ENCODE data around the gene DUSP8. TPM values are rescaled to one million over a fixed set of nuclear protein-coding genes. Genes with fewer than 3 reads are reported as not detected.
"Not testable (repeated sequence)": the region's sequence is repeated elsewhere in the genome, so short reads cannot be mapped to it uniquely, and the experiment has no call there.

The DUSP8 gene
- total and polyA plus RNA-seq, 11 donors, result 9.8 to 29.9 (median 16.5) TPM

DNA sequence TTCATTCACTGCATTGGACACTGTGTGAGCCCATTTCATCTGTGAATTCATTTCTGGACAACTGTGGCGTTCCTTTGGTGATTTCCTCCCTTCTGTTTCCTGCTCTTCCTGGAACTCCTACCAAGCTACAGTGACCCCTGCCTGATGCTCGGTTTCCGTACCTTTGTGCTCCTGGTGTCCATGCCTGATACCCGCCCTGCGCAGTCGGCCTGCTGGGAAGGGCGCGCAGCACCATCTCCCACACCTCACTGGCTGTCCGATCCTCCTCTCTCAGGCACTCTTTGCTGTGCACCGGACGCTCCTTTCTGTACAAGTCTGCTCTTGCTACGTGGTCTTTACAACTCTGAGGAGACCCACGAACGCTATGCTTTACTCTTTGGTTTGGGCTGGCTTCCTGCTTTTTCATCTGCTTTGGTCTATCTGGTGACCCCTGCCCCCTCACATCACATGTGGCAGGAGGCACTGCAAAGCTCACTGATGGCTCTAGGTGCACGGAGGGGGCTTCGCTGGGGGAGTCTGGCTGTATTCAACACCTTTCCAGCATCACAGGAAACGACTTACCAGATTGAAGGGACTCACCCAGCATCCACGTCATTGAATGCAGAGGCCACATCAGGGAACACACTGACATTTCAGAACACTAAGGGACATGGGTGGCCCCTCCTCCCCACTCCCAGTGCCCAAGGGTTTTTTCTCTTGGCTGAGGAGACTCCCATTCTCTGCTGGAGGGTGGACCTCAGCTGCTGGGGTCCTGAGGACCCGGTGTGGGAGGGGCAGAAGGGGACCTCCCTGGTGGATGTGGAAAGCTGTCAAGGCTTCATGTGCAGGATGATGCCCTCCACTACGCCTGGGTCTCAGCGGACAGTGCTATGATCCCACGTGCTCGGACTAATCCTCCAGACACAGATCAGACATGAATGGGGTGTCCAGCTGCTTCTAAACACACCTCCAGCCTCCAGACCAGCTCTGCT lies 58.5 kb downstream of the DUSP8 start:
- Histone ChIP-seq H3K4me3 (no peak overlapping the region), H3K36me3 (peaks cover 0 to 7% (median 0%) of the 10 kb centered on the region in 9 donors), H3K27ac (peak overlapping the region in 3 of 12 donors; percentile 4 to 22 (median 6)), H3K4me1 (peaks cover 15 to 75% (median 59%) of the 10 kb centered on the region in 12 donors), H3K27me3 (no peaks in the 10 kb centered on the region), H3K9me3 (no peaks in the 10 kb centered on the region)
- DNase-seq (peak in 1 of 5 donors; percentile 38), ATAC-seq (peak in 1 of 4 donors; percentile 50)
- intact Hi-C loops (cut with DNase I), result loop anchor here in 9 of 10 donors (2.0 to 10.0 kb wide), 8 partner anchors 36 to 313 kb away; partner anchors contain the start of genes TOLLIP (in 2 of the 9) and BRSK2 (in 1 of the 9)
- TF ChIP-seq, protein P1, sequence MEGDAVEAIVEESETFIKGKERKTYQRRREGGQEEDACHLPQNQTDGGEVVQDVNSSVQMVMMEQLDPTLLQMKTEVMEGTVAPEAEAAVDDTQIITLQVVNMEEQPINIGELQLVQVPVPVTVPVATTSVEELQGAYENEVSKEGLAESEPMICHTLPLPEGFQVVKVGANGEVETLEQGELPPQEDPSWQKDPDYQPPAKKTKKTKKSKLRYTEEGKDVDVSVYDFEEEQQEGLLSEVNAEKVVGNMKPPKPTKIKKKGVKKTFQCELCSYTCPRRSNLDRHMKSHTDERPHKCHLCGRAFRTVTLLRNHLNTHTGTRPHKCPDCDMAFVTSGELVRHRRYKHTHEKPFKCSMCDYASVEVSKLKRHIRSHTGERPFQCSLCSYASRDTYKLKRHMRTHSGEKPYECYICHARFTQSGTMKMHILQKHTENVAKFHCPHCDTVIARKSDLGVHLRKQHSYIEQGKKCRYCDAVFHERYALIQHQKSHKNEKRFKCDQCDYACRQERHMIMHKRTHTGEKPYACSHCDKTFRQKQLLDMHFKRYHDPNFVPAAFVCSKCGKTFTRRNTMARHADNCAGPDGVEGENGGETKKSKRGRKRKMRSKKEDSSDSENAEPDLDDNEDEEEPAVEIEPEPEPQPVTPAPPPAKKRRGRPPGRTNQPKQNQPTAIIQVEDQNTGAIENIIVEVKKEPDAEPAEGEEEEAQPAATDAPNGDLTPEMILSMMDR (IDR thresholded peaks at IDR 0.05), result no peak
- TF ChIP-seq POLR2A (IDR thresholded peaks at IDR 0.05), result no peak
- 63 to 74% (median 69%) methylated on average over 23 of the region's 23 CpGs for WGBS, 4 donors

DNA sequence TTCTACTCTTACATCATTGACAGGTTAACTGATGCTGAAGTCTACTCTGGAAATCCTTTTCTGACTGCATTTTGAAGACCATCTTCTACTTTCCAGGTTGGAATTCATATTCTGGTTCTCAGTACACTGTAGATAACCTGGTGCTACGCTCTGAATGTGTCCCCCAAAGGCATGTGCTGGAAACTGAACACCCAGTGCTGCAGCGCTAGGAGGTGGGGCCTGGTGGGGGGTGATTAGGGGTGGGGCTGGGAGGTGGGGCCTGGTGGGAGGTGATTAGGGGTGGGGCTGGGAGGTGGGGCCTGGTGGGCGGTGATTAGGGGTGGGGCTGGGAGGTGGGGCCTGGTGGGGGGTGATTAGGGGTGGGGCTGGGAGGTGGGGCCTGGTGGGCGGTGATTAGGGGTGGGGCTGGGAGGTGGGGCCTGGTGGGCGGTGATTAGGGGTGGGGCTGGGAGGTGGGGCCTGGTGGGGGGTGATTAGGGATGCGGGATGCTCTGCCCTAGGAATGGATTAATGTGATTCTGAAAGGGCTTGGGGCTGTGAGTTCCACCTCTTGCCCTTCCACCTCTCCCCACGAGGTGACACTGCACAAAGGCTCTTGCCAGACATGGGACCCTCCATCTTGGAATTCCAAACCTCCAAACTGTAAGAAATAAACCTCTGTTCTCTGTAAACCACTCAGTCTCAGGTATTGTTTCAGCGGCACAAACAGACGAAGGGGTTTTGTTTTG lies 59.4 kb downstream of the DUSP8 start:
- 61 to 77% (median 68%) methylated on average over 7 to 9 of the region's 9 CpGs for whole genome bisulfite sequencing, 4 donors
- peaks cover 23 to 77% (median 67%) of the 10 kb centered on the region in 12 donors for H3K4me1 ChIP-seq
- H3K9me3 ChIP-seq, H3K27me3 ChIP-seq, H3K4me3 ChIP-seq, ATAC-seq, H3K27ac ChIP-seq, H3K36me3 ChIP-seq: not testable (repeated sequence)
- peak in 1 of 5 donors; percentile 11 for DNase-seq
- intact Hi-C loops (cut with DNase I), result loop anchor here in 8 of 10 donors (5.0 to 10.0 kb wide), 6 partner anchors 35 to 248 kb away; partner anchors contain the start of genes TOLLIP (in 2 of the 8) and BRSK2 (in 1 of the 8)

DNA sequence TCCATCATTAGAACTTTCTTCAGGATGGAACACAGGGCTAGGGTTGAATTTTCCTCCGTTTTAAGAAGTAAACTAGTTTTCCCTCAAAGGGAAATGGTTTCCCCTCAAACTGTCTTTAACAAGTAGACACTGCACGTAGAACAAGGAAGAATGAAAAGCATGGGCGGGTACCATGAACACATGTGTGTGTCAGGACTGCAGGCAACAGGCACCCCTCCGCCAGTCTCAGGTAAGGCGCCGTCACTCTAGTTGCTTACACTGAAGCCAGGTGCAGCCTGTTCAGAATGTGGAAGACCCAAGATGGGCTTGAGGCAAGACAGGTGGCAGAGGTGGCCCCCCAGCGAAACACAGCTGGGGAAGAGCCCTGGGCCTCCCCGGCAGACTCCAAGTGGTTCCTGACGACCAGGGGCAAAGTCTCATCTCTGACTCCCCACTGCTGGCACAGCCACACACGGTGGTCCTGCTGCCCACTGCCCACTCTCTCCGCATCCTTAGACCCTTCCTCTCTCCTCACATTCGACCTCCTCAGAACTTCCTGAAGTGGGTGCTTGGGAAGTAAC lies 60.1 kb downstream of the DUSP8 start:
- no peak for ATAC-seq
- TF ChIP-seq, protein P1 (IDR thresholded peaks at IDR 0.05), result no peak
- TF ChIP-seq POLR2A (IDR thresholded peaks at IDR 0.05), result no peak
- Histone ChIP-seq H3K36me3 (peaks cover 0 to 7% (median 0%) of the 10 kb centered on the region in 9 donors), H3K4me3 (no peak overlapping the region), H3K9me3 (no peaks in the 10 kb centered on the region), H3K27ac (no peak overlapping the region), H3K27me3 (no peaks in the 10 kb centered on the region), H3K4me1 (peaks cover 29 to 79% (median 69%) of the 10 kb centered on the region in 12 donors)
- intact Hi-C loops (cut with DNase I), result loop anchor here in 8 of 10 donors (2.0 to 10.0 kb wide), 7 partner anchors 35 to 247 kb away; partner anchors contain the start of genes TOLLIP (in 2 of the 8) and BRSK2 (in 1 of the 8)
- DNase-seq, result peak in 1 of 5 donors; percentile 32
- 84 to 88% (median 87%) methylated on average over 12 of the region's 12 CpGs for WGBS, 4 donors

DNA sequence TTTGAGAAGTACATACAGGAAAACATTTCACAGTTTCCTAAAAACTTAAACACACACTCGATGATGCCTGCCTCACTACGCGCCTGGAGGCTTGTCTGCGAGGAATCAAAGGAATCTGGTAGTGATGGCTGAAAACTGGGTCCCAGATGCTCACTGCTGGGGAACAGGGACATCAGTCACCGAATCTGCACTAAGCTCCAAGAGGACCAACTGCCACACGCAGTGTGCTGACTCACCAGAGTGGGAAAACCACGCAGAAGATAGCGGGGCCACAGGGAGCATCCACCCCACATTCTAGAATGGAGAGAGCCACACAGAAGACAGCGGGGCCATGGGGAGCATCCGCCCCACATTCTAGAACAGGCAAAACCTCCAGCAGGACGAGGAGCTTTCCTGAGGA lies 61.1 kb downstream of the DUSP8 start:
- Histone ChIP-seq H3K27ac (no peak overlapping the region), H3K9me3 (no peaks in the 10 kb centered on the region), H3K4me1 (peaks cover 32 to 79% (median 69%) of the 10 kb centered on the region in 12 donors), H3K27me3 (no peaks in the 10 kb centered on the region), H3K36me3 (peaks cover 0 to 7% (median 0%) of the 10 kb centered on the region in 9 donors), H3K4me3 (no peak overlapping the region)
- DNase-seq, result peak in 1 of 5 donors; percentile 18
- no peak for TF ChIP-seq POLR2A (IDR thresholded peaks at IDR 0.05)
- TF ChIP-seq, protein P1 (IDR thresholded peaks at IDR 0.05), result no peak
- WGBS, 4 donors, result 84 to 89% (median 86%) methylated on average over 11 of the region's 11 CpGs
- intact Hi-C loops (cut with DNase I), result loop anchor here in 8 of 10 donors (2.0 to 10.0 kb wide), 7 partner anchors 34 to 246 kb away; partner anchors contain the start of genes TOLLIP (in 2 of the 8) and BRSK2 (in 1 of the 8)
- ATAC-seq, result no peak

DNA sequence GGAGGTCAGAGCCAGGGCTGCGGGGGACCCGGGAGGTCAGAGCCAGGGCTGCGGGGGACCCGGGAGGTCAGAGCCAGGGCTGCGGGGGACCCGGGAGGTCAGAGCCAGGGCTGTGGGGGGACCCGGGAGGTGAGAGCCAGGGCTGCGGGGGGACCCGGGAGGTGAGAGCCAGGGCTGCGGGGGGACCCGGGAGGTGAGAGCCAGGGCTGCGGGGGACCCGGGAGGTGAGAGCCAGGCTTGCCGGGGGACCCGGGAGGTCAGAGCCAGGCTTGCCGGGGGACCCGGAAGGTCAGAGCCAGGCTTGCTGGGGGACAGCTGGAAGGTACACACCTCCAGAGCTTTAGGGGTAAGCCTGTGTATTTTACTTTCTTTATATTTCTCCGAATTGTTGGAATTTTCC lies 61.7 kb downstream of the DUSP8 start:
- intact Hi-C loops (cut with DNase I), result loop anchor here in 8 of 10 donors (2.0 to 10.0 kb wide), 7 partner anchors 33 to 246 kb away; partner anchors contain the start of genes TOLLIP (in 2 of the 8) and BRSK2 (in 1 of the 8)
- H3K4me3 ChIP-seq, DNase-seq, H3K27ac ChIP-seq, H3K27me3 ChIP-seq, ATAC-seq, H3K36me3 ChIP-seq, H3K9me3 ChIP-seq: not testable (repeated sequence)
- 71 to 95% (median 73%) methylated on average over 4 to 15 of the region's 18 CpGs for WGBS, 4 donors
- peaks cover 31 to 79% (median 63%) of the 10 kb centered on the region in 12 donors for H3K4me1 ChIP-seq
